Epithelial cell of proximal tubule (primary cell): ENCODE measurements around the gene MDM2. TPM values are rescaled to one million over a fixed set of nuclear protein-coding genes. Genes with fewer than 3 reads are reported as not detected.
"Not testable (repeated sequence)": the region's sequence is repeated elsewhere in the genome, so short reads cannot be mapped to it uniquely, and the experiment has no call there.

Source experiments
- DNase-seq: peaks from one replicate; pipeline ENCODE4 v3.0.0-alpha.2; 2011; ENCODE audit warnings: low read depth
- H3K4me3 ChIP-seq: 2 replicates; pipeline ENCODE4 v1.5.1; 2011; ENCODE audit warnings: low read depth, mild to moderate bottlenecking, low read length
- CTCF ChIP-seq: conservative IDR thresholded peaks from 2 replicates; pipeline ENCODE4 v1.5.1; 2012; ENCODE audit warnings: low read depth, mild to moderate bottlenecking, low read length
- total RNA-seq: library from RNA; depleted of rRNA; stranded (reverse); fragments of >200 nt; gene quantifications from 2 replicates; pipeline ENCODE4 v1.2.3, GENCODE V29; 2015

The MDM2 gene
- total RNA-seq, 1 donor from 2014 or later = 129 TPM

- no peak for DNase-seq
- no peak for TF ChIP-seq CTCF
- no peak overlapping the region for H3K4me3 ChIP-seq
Observed at GRCh38 chr12:68854554-68854953, 46.6 kb downstream of the MDM2 start.

- H3K4me3 ChIP-seq = no peak overlapping the region
- no peak for DNase-seq
- no peak for TF ChIP-seq CTCF
Observed at GRCh38 chr12:68855111-68855510, 47.1 kb downstream of the MDM2 start.

- no peak for DNase-seq
- H3K4me3 ChIP-seq = no peak overlapping the region
- TF ChIP-seq CTCF = no peak
Observed at GRCh38 chr12:68855771-68856170, 47.8 kb downstream of the MDM2 start.

GRCh38 chr12:68856510-68856909 is 48.5 kb downstream of the MDM2 start:
- no peak for DNase-seq
- H3K4me3 ChIP-seq = no peak overlapping the region
- TF ChIP-seq CTCF = no peak

- TF ChIP-seq CTCF = no peak
- no peak overlapping the region for H3K4me3 ChIP-seq
- DNase-seq = no peak
Observed at GRCh38 chr12:68861890-68862289, 53.9 kb downstream of the MDM2 start.

GRCh38 chr12:68863109-68863770 is 55.3 kb downstream of the MDM2 start:
- TF ChIP-seq CTCF = no peak
- DNase-seq = no peak

GRCh38 chr12:68863886-68864454 is 56.0 kb downstream of the MDM2 start:
- peak; percentile 49 for TF ChIP-seq CTCF
- DNase-seq = not testable (repeated sequence)

More at GRCh38 chr12:68863109-68863770, 55.3 kb downstream of the MDM2 start:
- H3K4me3 ChIP-seq = no peak overlapping the region

More at GRCh38 chr12:68863886-68864454, 56.0 kb downstream of the MDM2 start:
- not testable (repeated sequence) for H3K4me3 ChIP-seq
